A549 (cell line): ENCODE data around the gene SLC9A9. TPM values are rescaled to one million over a fixed set of nuclear protein-coding genes. Genes with fewer than 3 reads are reported as not detected.

ENCODE experiments used
- ATAC-seq, 2 experiments: fragments of 200-7000 bp in 1 of 2; fragments of >200 bp in 1 of 2; cut with Nextera tagmentation in 1 of 2; cut with Tn5 transposase in 1 of 2; 3 replicates each; pipeline versions ENCODE4 v1.8.0 to v1.9.1; 2018 to 2020; ENCODE audit warnings: mild to moderate bottlenecking in 1 of 2, moderate library complexity in 1 of 2
- CTCF ChIA-PET: fragments of 300-600 bp; sonication (Branson Sonifier 250); formaldehyde crosslinking; extraction: SDS; loops from one replicate; lab custom pipeline; 2021; ENCODE audit warnings: antibody characterized with exemption, inconsistent platforms; lab: Yijun Ruan, JAX
- POLR2A ChIA-PET: fragments of 350-600 bp; formaldehyde crosslinking; extraction: SDS; loops from one replicate; lab custom pipeline; 2021; ENCODE audit warnings: antibody characterized with exemption, inconsistent platforms; lab: Yijun Ruan, JAX
- DNase-seq, 2 experiments: peaks; one replicate each; pipeline versions ENCODE4 v3.0.0 to v3.0.0-alpha.2; 2011 to 2016; ENCODE audit warnings: low read depth in 1 of 2, low spot score in 1 of 2
- FAIRE-seq: peaks from 2 replicates; lab custom pipeline; 2011; peaks lifted over from hg19 to GRCh38; lab: Jason Lieb, UNC
- H3K27ac ChIP-seq, 2 experiments: fragments of >200 bp; sonication (Bioruptor Twin); formaldehyde crosslinking; 3 replicates each; pipeline ENCODE4 v1.5.1; 2016 to 2017
- H3K4me1 ChIP-seq: fragments of >200 bp; sonication (Bioruptor Twin); formaldehyde crosslinking; 3 replicates; pipeline ENCODE4 v1.6.1; 2016
- H3K4me2 ChIP-seq: fragments of >200 bp; sonication (Bioruptor Twin); formaldehyde crosslinking; 3 replicates; pipeline ENCODE4 v1.6.1; 2016
- H3K4me3 ChIP-seq: fragments of >200 bp; sonication (Bioruptor Twin); formaldehyde crosslinking; 3 replicates; pipeline ENCODE4 v1.5.1; 2016
- H3K9me3 ChIP-seq: fragments of >200 bp; sonication (Bioruptor Twin); formaldehyde crosslinking; 3 replicates; pipeline ENCODE4 v1.6.1; 2016
- BHLHE40 ChIP-seq: IDR thresholded peaks from 2 replicates; pipeline ENCODE4 v1.6.1; 2012; ENCODE audit warnings: low read depth, low read length, inconsistent platforms
- ESRRA ChIP-seq: fragments of 150-350 bp; IDR thresholded peaks from 2 replicates; pipeline ENCODE4 v1.6.1; 2014; ENCODE audit warnings: mild to moderate bottlenecking, low read length, borderline replicate concordance
- FOSL2 ChIP-seq, 2 experiments: fragments of 450-650 bp in 1 of 2; fragments of >200 bp in 1 of 2; sonication (Bioruptor Twin) in 1 of 2; formaldehyde crosslinking; IDR thresholded peaks; 2 replicates each; pipeline versions ENCODE4 v1.5.0 to v1.6.1; 2016 to 2020; ENCODE audit warnings: mild to moderate bottlenecking in 1 of 2, moderate library complexity in 1 of 2
- HOXB5 ChIP-seq: fragments of 250-450 bp; sonication (Bioruptor Pico); IDR thresholded peaks from 2 replicates; pipeline ENCODE4 v1.5.0; 2020; ENCODE audit warnings: mild to moderate bottlenecking, moderate library complexity
- KDM5A ChIP-seq: fragments of 200-600 bp; sonication (generic); IDR thresholded peaks from 2 replicates; pipeline ENCODE4 v1.6.1; 2016; ENCODE audit warnings: antibody characterized with exemption, mild to moderate bottlenecking
- MAZ ChIP-seq: fragments of 150-350 bp; IDR thresholded peaks from 2 replicates; pipeline ENCODE4 v1.6.1; 2014; ENCODE audit warnings: antibody characterized with exemption, low read depth, low read length, borderline replicate concordance
- MYC ChIP-seq: IDR thresholded peaks from 2 replicates; pipeline ENCODE4 v1.6.1; 2012; ENCODE audit warnings: mild to moderate bottlenecking, inconsistent platforms, low read length, improper control_type of control experiment, borderline replicate concordance
- NPAS2 ChIP-seq: fragments of 250-450 bp; sonication (Bioruptor Pico); IDR thresholded peaks from 2 replicates; pipeline ENCODE4 v1.8.0; 2022; ENCODE audit warnings: mild to moderate bottlenecking, moderate library complexity, borderline replicate concordance
- PHF8 ChIP-seq: fragments of 200-600 bp; sonication (generic); IDR thresholded peaks from 2 replicates; pipeline ENCODE4 v1.6.1; 2016; ENCODE audit warnings: low read depth, mild to moderate bottlenecking, antibody characterized with exemption, moderate library complexity, borderline replicate concordance
- RAD21 ChIP-seq, 2 experiments: fragments of >200 bp in 1 of 2; sonication (Bioruptor Twin) in 1 of 2; formaldehyde crosslinking in 1 of 2; IDR thresholded peaks in 1 of 2; conservative IDR thresholded peaks in 1 of 2; 2 replicates in 1 of 2; 3 replicates in 1 of 2; pipeline ENCODE4 v1.6.1; 2012 to 2018; ENCODE audit warnings: inconsistent platforms in 1 of 2
- RFX5 ChIP-seq: fragments of 450-650 bp; IDR thresholded peaks from 2 replicates; pipeline ENCODE4 v1.7.1; 2014; ENCODE audit warnings: antibody characterized with exemption, mild to moderate bottlenecking, moderate library complexity
- ZFP36 ChIP-seq: fragments of 450-650 bp; IDR thresholded peaks from 2 replicates; pipeline ENCODE4 v1.6.1; 2014; ENCODE audit warnings: borderline replicate concordance; ENCODE audit not compliant: partially characterized antibody
- ZSCAN20 ChIP-seq: fragments of 250-450 bp; sonication (Bioruptor Pico); IDR thresholded peaks from 2 replicates; pipeline ENCODE4 v1.8.0; 2022; ENCODE audit warnings: mild to moderate bottlenecking, moderate library complexity
- WGBS: methylation state at CpG from one replicate; pipeline ENCODE4 v1.1.6; 2017; ENCODE audit errors: missing lambda C conversion rate; 5-methylcytosine and 5-hydroxymethylcytosine counted together
- polyA plus RNA-seq, 4 experiments: library from polyadenylated mRNA; depleted of rRNA in 3 of 4; stranded (reverse); fragments of >200 nt; fragmentation: RNase III in 1 of 4; extraction: RNeasy Plus Mini Kit Qiagen cat#74134 plus additional on column Dnase treatment in 1 of 4; gene quantifications; 2 replicates in 3 of 4; 3 replicates in 1 of 4; pipeline ENCODE4 v1.2.3, GENCODE V29; 2011 to 2017
- TF ChIP-seq, protein P1 (sequence below): fragments of 150-350 bp; IDR thresholded peaks from 2 replicates; pipeline ENCODE4 v1.6.1; 2014; ENCODE audit warnings: low read depth, mild to moderate bottlenecking, low read length
- TF ChIP-seq, protein P2 (sequence below): IDR thresholded peaks from 2 replicates; pipeline ENCODE4 v1.6.1; 2012
- TF ChIP-seq, protein P3 (sequence below): IDR thresholded peaks from 2 replicates; pipeline ENCODE4 v1.6.1; 2012; ENCODE audit warnings: low read depth, borderline replicate concordance
- TF ChIP-seq, protein P4 (sequence below): fragments of >200 bp; sonication (Bioruptor Twin); formaldehyde crosslinking; IDR thresholded peaks from 3 replicates; pipeline ENCODE4 v1.6.1; 2016
- TF ChIP-seq, protein P5 (sequence below): fragments of >200 bp; sonication (Bioruptor Twin); formaldehyde crosslinking; IDR thresholded peaks from 3 replicates; pipeline ENCODE4 v1.5.1; 2016
- TF ChIP-seq, protein P6 (sequence below): fragments of 200-600 bp; sonication (generic); IDR thresholded peaks from 2 replicates; pipeline ENCODE4 v1.6.1; 2016; ENCODE audit warnings: antibody characterized with exemption, mild to moderate bottlenecking, moderate library complexity
- TF ChIP-seq, protein P7 (sequence below): fragments of 450-650 bp; IDR thresholded peaks from 2 replicates; pipeline ENCODE4 v1.6.1; 2014; ENCODE audit warnings: antibody characterized with exemption
- TF ChIP-seq, protein P8 (sequence below): fragments of 250-450 bp; sonication (Bioruptor Pico); IDR thresholded peaks from 2 replicates; pipeline ENCODE4 v1.5.0; 2021; ENCODE audit warnings: mild to moderate bottlenecking, moderate library complexity, borderline replicate concordance

SLC9A9 gene
- polyA plus RNA-seq, 2 of the 4 experiments (the other 2 are of a cell fraction), result 0.10 to 0.32 TPM

DNA sequence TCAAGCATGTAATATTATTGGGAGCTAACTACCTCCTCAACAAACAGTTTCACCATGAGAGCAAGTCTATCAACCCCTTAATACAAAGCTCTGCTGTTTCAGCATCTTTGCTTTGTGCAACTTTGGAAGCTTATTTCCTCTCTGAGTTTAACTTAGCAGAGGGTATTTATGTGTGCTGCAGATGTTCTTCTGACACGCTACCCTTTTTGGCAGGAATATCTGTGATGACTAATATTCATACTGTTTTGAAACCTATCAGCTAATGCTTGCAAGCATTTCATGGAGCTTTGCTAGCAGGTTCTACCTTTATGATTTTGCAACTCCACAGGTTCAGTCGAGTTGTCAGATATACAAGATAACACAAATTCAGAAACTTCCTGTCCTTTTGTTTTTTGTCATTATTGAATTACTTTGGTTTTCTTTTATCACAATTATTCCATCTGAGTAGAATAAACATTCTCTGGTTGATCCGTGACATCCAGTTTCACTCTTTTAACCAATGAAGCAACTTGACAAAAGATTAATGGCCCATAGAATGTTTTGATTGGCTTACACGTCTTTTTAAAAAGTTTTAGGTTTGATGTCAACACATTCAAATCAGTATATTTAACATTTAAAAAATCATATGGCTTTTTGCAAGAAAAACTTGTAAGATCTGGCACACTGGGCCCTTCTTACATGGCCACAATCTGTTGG, 1.7 kb upstream of the SLC9A9 start:
- 29% methylated on average over 4 of the region's 4 CpGs for WGBS
- FAIRE-seq (no peak), DNase-seq (no peak), ATAC-seq (no peak)
- Histone ChIP-seq H3K4me1 (no peaks in the 10 kb centered on the region), H3K4me2 (no peak overlapping the region), H3K27ac (no peak overlapping the region), H3K9me3 (no peaks in the 10 kb centered on the region), H3K4me3 (no peak overlapping the region)
- TF ChIP-seq, protein P1, sequence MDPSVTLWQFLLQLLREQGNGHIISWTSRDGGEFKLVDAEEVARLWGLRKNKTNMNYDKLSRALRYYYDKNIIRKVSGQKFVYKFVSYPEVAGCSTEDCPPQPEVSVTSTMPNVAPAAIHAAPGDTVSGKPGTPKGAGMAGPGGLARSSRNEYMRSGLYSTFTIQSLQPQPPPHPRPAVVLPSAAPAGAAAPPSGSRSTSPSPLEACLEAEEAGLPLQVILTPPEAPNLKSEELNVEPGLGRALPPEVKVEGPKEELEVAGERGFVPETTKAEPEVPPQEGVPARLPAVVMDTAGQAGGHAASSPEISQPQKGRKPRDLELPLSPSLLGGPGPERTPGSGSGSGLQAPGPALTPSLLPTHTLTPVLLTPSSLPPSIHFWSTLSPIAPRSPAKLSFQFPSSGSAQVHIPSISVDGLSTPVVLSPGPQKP, result no peak
- TF ChIP-seq ZSCAN20 (no peak), MAZ (no peak), PHF8 (no peak), RFX5 (no peak), KDM5A (no peak), MYC (no peak), HOXB5 (CRISPR knock-in tag) (no peak), NPAS2 (CRISPR knock-in tag) (no peak), ZFP36 (no peak), FOSL2 (IDR thresholded peaks at IDR 0.05) (no peak), FOSL2 (CRISPR knock-in tag; IDR thresholded peaks at IDR 0.05) (no peak)
- TF ChIP-seq, protein P2, sequence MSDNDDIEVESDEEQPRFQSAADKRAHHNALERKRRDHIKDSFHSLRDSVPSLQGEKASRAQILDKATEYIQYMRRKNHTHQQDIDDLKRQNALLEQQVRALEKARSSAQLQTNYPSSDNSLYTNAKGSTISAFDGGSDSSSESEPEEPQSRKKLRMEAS, result no peak
- TF ChIP-seq, protein P3, sequence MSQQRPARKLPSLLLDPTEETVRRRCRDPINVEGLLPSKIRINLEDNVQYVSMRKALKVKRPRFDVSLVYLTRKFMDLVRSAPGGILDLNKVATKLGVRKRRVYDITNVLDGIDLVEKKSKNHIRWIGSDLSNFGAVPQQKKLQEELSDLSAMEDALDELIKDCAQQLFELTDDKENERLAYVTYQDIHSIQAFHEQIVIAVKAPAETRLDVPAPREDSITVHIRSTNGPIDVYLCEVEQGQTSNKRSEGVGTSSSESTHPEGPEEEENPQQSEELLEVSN, result no peak
- TF ChIP-seq, protein P4, sequence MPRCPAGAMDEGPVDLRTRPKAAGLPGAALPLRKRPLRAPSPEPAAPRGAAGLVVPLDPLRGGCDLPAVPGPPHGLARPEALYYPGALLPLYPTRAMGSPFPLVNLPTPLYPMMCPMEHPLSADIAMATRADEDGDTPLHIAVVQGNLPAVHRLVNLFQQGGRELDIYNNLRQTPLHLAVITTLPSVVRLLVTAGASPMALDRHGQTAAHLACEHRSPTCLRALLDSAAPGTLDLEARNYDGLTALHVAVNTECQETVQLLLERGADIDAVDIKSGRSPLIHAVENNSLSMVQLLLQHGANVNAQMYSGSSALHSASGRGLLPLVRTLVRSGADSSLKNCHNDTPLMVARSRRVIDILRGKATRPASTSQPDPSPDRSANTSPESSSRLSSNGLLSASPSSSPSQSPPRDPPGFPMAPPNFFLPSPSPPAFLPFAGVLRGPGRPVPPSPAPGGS, result no peak
- CTCF ChIA-PET, result interaction anchor here (1.1 kb wide), 1 partner anchor 46 kb away, joined by 4 read pairs; no protein-coding TSS in a partner anchor
- POLR2A ChIA-PET, result no interaction called here

DNA sequence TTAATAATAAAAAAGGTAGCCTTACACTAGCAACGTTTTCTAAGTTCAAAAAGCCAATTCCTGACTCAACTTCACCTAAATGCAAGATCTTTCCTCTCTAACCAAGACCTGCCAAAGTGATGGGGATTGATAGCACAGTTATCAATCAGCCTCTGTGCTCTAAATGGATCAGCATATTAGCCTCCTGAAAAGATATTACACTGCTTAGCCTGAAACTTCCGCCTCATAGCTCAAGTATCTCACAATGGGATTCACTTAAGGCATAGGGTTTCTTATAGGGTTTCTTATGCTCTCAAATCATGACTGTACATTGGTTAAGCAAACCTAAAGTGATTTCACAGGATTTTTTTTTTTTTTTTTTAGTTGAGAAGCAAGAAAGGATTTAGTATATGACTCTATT, 436 bp upstream of the SLC9A9 start:
- POLR2A ChIA-PET, result no interaction called here
- Histone ChIP-seq H3K4me3 (no peak overlapping the region), H3K9me3 (no peaks in the 10 kb centered on the region), H3K4me1 (no peaks in the 10 kb centered on the region), H3K27ac (no peak overlapping the region), H3K4me2 (peak overlapping the region; percentile 78)
- ATAC-seq (no peak), DNase-seq (no peak), FAIRE-seq (no peak)
- CTCF ChIA-PET, result no interaction called here
- WGBS, result 46% methylated on average over 2 of the region's 2 CpGs
- TF ChIP-seq, protein P5, sequence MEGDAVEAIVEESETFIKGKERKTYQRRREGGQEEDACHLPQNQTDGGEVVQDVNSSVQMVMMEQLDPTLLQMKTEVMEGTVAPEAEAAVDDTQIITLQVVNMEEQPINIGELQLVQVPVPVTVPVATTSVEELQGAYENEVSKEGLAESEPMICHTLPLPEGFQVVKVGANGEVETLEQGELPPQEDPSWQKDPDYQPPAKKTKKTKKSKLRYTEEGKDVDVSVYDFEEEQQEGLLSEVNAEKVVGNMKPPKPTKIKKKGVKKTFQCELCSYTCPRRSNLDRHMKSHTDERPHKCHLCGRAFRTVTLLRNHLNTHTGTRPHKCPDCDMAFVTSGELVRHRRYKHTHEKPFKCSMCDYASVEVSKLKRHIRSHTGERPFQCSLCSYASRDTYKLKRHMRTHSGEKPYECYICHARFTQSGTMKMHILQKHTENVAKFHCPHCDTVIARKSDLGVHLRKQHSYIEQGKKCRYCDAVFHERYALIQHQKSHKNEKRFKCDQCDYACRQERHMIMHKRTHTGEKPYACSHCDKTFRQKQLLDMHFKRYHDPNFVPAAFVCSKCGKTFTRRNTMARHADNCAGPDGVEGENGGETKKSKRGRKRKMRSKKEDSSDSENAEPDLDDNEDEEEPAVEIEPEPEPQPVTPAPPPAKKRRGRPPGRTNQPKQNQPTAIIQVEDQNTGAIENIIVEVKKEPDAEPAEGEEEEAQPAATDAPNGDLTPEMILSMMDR, result no peak
- TF ChIP-seq, protein P6, sequence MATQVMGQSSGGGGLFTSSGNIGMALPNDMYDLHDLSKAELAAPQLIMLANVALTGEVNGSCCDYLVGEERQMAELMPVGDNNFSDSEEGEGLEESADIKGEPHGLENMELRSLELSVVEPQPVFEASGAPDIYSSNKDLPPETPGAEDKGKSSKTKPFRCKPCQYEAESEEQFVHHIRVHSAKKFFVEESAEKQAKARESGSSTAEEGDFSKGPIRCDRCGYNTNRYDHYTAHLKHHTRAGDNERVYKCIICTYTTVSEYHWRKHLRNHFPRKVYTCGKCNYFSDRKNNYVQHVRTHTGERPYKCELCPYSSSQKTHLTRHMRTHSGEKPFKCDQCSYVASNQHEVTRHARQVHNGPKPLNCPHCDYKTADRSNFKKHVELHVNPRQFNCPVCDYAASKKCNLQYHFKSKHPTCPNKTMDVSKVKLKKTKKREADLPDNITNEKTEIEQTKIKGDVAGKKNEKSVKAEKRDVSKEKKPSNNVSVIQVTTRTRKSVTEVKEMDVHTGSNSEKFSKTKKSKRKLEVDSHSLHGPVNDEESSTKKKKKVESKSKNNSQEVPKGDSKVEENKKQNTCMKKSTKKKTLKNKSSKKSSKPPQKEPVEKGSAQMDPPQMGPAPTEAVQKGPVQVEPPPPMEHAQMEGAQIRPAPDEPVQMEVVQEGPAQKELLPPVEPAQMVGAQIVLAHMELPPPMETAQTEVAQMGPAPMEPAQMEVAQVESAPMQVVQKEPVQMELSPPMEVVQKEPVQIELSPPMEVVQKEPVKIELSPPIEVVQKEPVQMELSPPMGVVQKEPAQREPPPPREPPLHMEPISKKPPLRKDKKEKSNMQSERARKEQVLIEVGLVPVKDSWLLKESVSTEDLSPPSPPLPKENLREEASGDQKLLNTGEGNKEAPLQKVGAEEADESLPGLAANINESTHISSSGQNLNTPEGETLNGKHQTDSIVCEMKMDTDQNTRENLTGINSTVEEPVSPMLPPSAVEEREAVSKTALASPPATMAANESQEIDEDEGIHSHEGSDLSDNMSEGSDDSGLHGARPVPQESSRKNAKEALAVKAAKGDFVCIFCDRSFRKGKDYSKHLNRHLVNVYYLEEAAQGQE, result no peak
- TF ChIP-seq, protein P3, result no peak
- TF ChIP-seq, protein P7, sequence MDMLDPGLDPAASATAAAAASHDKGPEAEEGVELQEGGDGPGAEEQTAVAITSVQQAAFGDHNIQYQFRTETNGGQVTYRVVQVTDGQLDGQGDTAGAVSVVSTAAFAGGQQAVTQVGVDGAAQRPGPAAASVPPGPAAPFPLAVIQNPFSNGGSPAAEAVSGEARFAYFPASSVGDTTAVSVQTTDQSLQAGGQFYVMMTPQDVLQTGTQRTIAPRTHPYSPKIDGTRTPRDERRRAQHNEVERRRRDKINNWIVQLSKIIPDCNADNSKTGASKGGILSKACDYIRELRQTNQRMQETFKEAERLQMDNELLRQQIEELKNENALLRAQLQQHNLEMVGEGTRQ, result no peak
- TF ChIP-seq BHLHE40 (no peak), ESRRA (no peak), RAD21 (conservative IDR thresholded peaks at IDR 0.05 in 1 of 2, IDR thresholded peaks at IDR 0.05 in 1 of 2) (no peak)
- TF ChIP-seq, protein P8, sequence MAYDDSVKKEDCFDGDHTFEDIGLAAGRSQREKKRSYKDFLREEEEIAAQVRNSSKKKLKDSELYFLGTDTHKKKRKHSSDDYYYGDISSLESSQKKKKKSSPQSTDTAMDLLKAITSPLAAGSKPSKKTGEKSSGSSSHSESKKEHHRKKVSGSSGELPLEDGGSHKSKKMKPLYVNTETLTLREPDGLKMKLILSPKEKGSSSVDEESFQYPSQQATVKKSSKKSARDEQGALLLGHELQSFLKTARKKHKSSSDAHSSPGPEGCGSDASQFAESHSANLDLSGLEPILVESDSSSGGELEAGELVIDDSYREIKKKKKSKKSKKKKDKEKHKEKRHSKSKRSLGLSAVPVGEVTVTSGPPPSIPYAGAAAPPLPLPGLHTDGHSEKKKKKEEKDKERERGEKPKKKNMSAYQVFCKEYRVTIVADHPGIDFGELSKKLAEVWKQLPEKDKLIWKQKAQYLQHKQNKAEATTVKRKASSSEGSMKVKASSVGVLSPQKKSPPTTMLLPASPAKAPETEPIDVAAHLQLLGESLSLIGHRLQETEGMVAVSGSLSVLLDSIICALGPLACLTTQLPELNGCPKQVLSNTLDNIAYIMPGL (CRISPR knock-in tag), result no peak
